HG03045 (cell line): Measurements from ENCODE around the gene PRDM7.
"Not testable (repeated sequence)": the region's sequence is repeated elsewhere in the genome, so short reads cannot be mapped to it uniquely, and the experiment has no call there.

Source experiments
- ATAC-seq: cut with Tn5 transposase; IDR thresholded peaks from one replicate; pipeline ENCODE4 v1.9.1; 2021; ENCODE audit warnings: mild to moderate bottlenecking, moderate library complexity; ENCODE audit not compliant: unreplicated experiment

Gene PRDM7

GRCh38 chr16:90072442-90073105, 4.6 kb downstream of the PRDM7 start:
- ATAC-seq, result no peak

GRCh38 chr16:90070440-90070839, 6.7 kb downstream of the PRDM7 start:
- ATAC-seq, result no peak

- no peak for ATAC-seq
These were observed 15.7 kb downstream of the PRDM7 start for GRCh38 chr16:90061437-90061836.

GRCh38 chr16:90057738-90058173, 19.4 kb downstream of the PRDM7 start:
- ATAC-seq, result no peak

GRCh38 chr16:90056521-90056920, 20.6 kb downstream of the PRDM7 start:
- ATAC-seq, result not testable (repeated sequence)

- ATAC-seq, result no peak
These were observed 21.8 kb downstream of the PRDM7 start for GRCh38 chr16:90055371-90055770.

- no peak for ATAC-seq
These were observed 22.6 kb downstream of the PRDM7 start for GRCh38 chr16:90054554-90054953.

GRCh38 chr16:90053902-90054500, 23.1 kb downstream of the PRDM7 start:
- ATAC-seq, result no peak

- no peak for ATAC-seq
These were observed 26.2 kb downstream of the PRDM7 start for GRCh38 chr16:90050969-90051368.

- ATAC-seq, result no peak
These were observed 28.3 kb downstream of the PRDM7 start for GRCh38 chr16:90048737-90049330.

GRCh38 chr16:90048347-90048722, 28.8 kb downstream of the PRDM7 start:
- no peak for ATAC-seq

- no peak for ATAC-seq
These were observed 29.3 kb downstream of the PRDM7 start for GRCh38 chr16:90047714-90048346.

- no peak for ATAC-seq
These were observed 30.0 kb downstream of the PRDM7 start for GRCh38 chr16:90046971-90047713.

- ATAC-seq, result no peak
These were observed 30.8 kb downstream of the PRDM7 start for GRCh38 chr16:90046122-90046970.

- no peak for ATAC-seq
These were observed 33.0 kb downstream of the PRDM7 start for GRCh38 chr16:90044111-90044551.

GRCh38 chr16:90043526-90043925, 33.6 kb downstream of the PRDM7 start:
- ATAC-seq, result no peak

- no peak for ATAC-seq
These were observed 34.1 kb downstream of the PRDM7 start for GRCh38 chr16:90042946-90043514.

- ATAC-seq, result no peak
These were observed 35.1 kb downstream of the PRDM7 start for GRCh38 chr16:90041896-90042473.
